Measurements from ENCODE around the gene MYO19.

The MYO19 gene

GRCh38 chr17:36545465-36546417 lies 11.1 kb upstream of the MYO19 start:
- H3K27me3 Mint-ChIP-seq (ENCODE audit: low read depth): no peaks in the 10 kb centered on the region
- peaks cover 11% of the 10 kb centered on the region for H3K36me3 Mint-ChIP-seq (ENCODE audit: low read depth)
- peaks cover 28% of the 10 kb centered on the region for H3K4me1 Mint-ChIP-seq
- no peaks in the 10 kb centered on the region for H3K9me3 Mint-ChIP-seq
- no peak for TF ChIP-seq CTCF (IDR thresholded peaks at IDR 0.05; ENCODE audit: unreplicated experiment in 3 of 3)
- H3K27ac Mint-ChIP-seq: peak overlapping the region; percentile 94 to 100 (median 100)
- H3K4me3 Mint-ChIP-seq: peak overlapping the region; percentile 88 to 95 (median 90)

- no peaks in the 10 kb centered on the region for H3K27me3 Mint-ChIP-seq (ENCODE audit: low read depth)
- no peak for TF ChIP-seq CTCF (IDR thresholded peaks at IDR 0.05; ENCODE audit: unreplicated experiment in 3 of 3)
- H3K4me3 Mint-ChIP-seq: peak overlapping the region; percentile 96 to 100 (median 97)
- no peaks in the 10 kb centered on the region for H3K9me3 Mint-ChIP-seq
- peak overlapping the region; percentile 100 for H3K27ac Mint-ChIP-seq
- peaks cover 26% of the 10 kb centered on the region for H3K4me1 Mint-ChIP-seq
- H3K36me3 Mint-ChIP-seq (ENCODE audit: low read depth): peaks cover 7% of the 10 kb centered on the region
Measured at GRCh38 chr17:36545077-36545464, 10.4 kb upstream of the MYO19 start.

GRCh38 chr17:36544307-36545076 lies 9.8 kb upstream of the MYO19 start, which contains the start of gene GGNBP2:
Gene GGNBP2, plus strand, starts transcription at chr17:36544919. Its CDS starts 806 bp downstream, at chr17:36545725.
- Mint-ChIP-seq H3K4me1 (peaks cover 26% of the 10 kb centered on the region), H3K36me3 (ENCODE audit: low read depth) (peaks cover 10% of the 10 kb centered on the region), H3K27ac (peak within 1 kb of the TSS; percentile 100), H3K9me3 (no peaks in the 10 kb centered on the region), H3K27me3 (ENCODE audit: low read depth) (no peaks in the 10 kb centered on the region), H3K4me3 (peak within 1 kb of the TSS; percentile 96 to 100 (median 97))
- no peak for TF ChIP-seq CTCF (IDR thresholded peaks at IDR 0.05; ENCODE audit: unreplicated experiment in 3 of 3)

- Mint-ChIP-seq H3K4me1 (peaks cover 26% of the 10 kb centered on the region), H3K9me3 (no peaks in the 10 kb centered on the region), H3K4me3 (peak overlapping the region; percentile 96 to 100 (median 97)), H3K36me3 (ENCODE audit: low read depth) (peaks cover 10% of the 10 kb centered on the region), H3K27ac (peak overlapping the region; percentile 100), H3K27me3 (ENCODE audit: low read depth) (no peaks in the 10 kb centered on the region)
- no peak for TF ChIP-seq CTCF (IDR thresholded peaks at IDR 0.05; ENCODE audit: unreplicated experiment in 3 of 3)
Measured at GRCh38 chr17:36544044-36544306, 9.3 kb upstream of the MYO19 start.

- Mint-ChIP-seq H3K27me3 (ENCODE audit: low read depth) (no peaks in the 10 kb centered on the region), H3K27ac (peak overlapping the region in 1 of 3 experiments; percentile 41), H3K9me3 (no peaks in the 10 kb centered on the region), H3K36me3 (ENCODE audit: low read depth) (peaks cover 11% of the 10 kb centered on the region), H3K4me3 (peak overlapping the region; percentile 45 to 100 (median 52)), H3K4me1 (peaks cover 23% of the 10 kb centered on the region)
- TF ChIP-seq CTCF (IDR thresholded peaks at IDR 0.05; ENCODE audit: unreplicated experiment in 3 of 3): no peak
Measured at GRCh38 chr17:36542755-36543154, 8.1 kb upstream of the MYO19 start.

Measured in nephron (organoid).